Measurements from ENCODE around the gene FGGY.

DNA sequence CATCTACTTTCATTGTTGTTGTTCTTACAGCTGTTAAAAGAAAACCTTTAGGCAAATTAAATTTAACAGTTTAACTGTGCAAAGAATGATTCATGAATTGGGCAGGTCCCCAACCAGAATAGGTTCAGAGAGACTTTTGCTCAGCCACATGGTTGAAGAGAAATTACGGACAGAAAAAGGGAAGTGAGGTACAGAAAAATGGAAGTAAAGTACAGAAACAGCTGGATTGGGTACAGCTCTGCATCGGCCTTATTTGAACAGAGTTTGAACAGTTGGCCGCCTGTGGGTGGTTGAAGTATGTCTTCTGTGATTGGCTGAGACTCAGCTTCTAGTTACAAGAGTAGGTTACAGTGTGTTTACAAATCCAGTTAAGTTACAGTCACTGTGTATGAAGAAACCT lies 210.1 kb downstream of the FGGY start:
- TF ChIP-seq, protein P1, sequence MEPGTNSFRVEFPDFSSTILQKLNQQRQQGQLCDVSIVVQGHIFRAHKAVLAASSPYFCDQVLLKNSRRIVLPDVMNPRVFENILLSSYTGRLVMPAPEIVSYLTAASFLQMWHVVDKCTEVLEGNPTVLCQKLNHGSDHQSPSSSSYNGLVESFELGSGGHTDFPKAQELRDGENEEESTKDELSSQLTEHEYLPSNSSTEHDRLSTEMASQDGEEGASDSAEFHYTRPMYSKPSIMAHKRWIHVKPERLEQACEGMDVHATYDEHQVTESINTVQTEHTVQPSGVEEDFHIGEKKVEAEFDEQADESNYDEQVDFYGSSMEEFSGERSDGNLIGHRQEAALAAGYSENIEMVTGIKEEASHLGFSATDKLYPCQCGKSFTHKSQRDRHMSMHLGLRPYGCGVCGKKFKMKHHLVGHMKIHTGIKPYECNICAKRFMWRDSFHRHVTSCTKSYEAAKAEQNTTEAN (CRISPR knock-in tag; IDR thresholded peaks at IDR 0.05), result no peak
- no peak for TF ChIP-seq CTCF (IDR thresholded peaks at IDR 0.05)

All from WTC11 (cell line).